Thyroid gland (tissue), 4 donors: ENCODE data around the gene MSMP.

ENCODE experiments used
- CTCF ChIP-seq, 6 experiments: fragments of 200-600 bp in 3 of 6; fragments of 450-650 bp in 3 of 6; sonication (generic) in 3 of 6; IDR thresholded peaks; one replicate each; pipeline ENCODE4 v1.5.1; 2016 to 2019; ENCODE audit warnings: antibody characterized with exemption in 6 of 6, mild to moderate bottlenecking in 2 of 6, inconsistent platforms in 1 of 6, moderate library complexity in 1 of 6
- POLR2A ChIP-seq, 2 donors: fragments of 450-650 bp; IDR thresholded peaks; one replicate each; pipeline ENCODE4 v1.6.1; 2017; ENCODE audit warnings: antibody characterized with exemption in 2 of 2, mild to moderate bottlenecking in 2 of 2, moderate library complexity in 1 of 2

DNA sequence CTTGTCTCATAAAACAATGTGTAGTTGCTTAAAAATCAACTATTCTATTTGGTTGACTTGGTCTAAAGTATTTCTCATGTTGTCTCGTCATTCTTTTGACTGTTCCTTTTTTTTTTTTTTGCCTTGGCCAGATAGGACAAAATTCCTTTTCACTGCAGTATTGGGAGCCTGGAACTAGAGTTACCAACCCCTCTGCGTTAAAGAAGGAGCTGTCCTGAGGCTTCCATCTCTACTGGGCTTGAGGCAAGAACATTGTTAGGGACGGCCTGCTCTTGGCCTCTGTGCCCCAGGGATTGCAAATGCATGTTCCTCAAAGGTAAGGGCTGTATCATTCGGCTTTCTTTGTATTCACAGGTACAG is 35.9 kb upstream of the MSMP start:
- TF ChIP-seq POLR2A (IDR thresholded peaks at IDR 0.05) (no peak), CTCF (IDR thresholded peaks at IDR 0.05) (no peak)
